Natural killer cell (primary cell): Measurements from ENCODE around the gene KRT39. TPM values are rescaled to one million over a fixed set of nuclear protein-coding genes. Genes with fewer than 3 reads are reported as not detected.

Experiments used
- ATAC-seq, 3 donors: fragments of 150-1000 bp in 2 of 3; fragments of 200-7000 bp in 1 of 3; cut with Tn5 transposase; 1 replicate in 1 of 3; 2 replicates in 2 of 3; pipeline ENCODE4 v1.10.0; 2021; ENCODE audit warnings: mild to moderate bottlenecking in 2 of 3, moderate library complexity in 2 of 3
- DNase-seq, 2 donors: peaks; one replicate each; pipeline versions ENCODE4 v3.0.0 to v3.0.0-alpha.2; 2013 to 2021; ENCODE audit warnings: mixed read lengths in 1 of 2
- H3K27ac ChIP-seq: one replicate; pipeline ENCODE4 v1.5.1; 2013; ENCODE audit warnings: mild to moderate bottlenecking, low read length
- H3K27me3 ChIP-seq: one replicate; pipeline ENCODE4 v1.6.1; 2013; ENCODE audit warnings: low read length; ENCODE audit not compliant: control insufficient read depth, insufficient read depth
- H3K36me3 ChIP-seq: one replicate; pipeline ENCODE4 v1.6.1; 2013; ENCODE audit warnings: low read length; ENCODE audit not compliant: control insufficient read depth, insufficient read depth
- H3K4me1 ChIP-seq: one replicate; pipeline ENCODE4 v1.6.1; 2013; ENCODE audit warnings: low read length; ENCODE audit not compliant: control insufficient read depth, insufficient read depth
- H3K4me3 ChIP-seq: one replicate; pipeline ENCODE4 v1.5.1; 2013; ENCODE audit warnings: low read length
- H3K9me3 ChIP-seq: one replicate; pipeline ENCODE4 v1.6.1; 2013; ENCODE audit warnings: low read length; ENCODE audit not compliant: control insufficient read depth, insufficient read depth
- H3K27ac Mint-ChIP-seq, 2 donors: one replicate each; pipeline ENCODE4 v1.8.0; 2022; ENCODE audit warnings: mild to moderate bottlenecking in 2 of 2, mixed read lengths in 2 of 2, moderate library complexity in 1 of 2
- H3K27me3 Mint-ChIP-seq, 2 donors: one replicate each; pipeline ENCODE4 v1.8.0; 2022; ENCODE audit warnings: low read depth in 2 of 2, mixed read lengths in 2 of 2
- H3K36me3 Mint-ChIP-seq: one replicate; pipeline ENCODE4 v1.8.0; 2022; ENCODE audit warnings: mixed read lengths
- H3K4me1 Mint-ChIP-seq, 2 donors: one replicate each; pipeline ENCODE4 v1.8.0; 2022; ENCODE audit warnings: mixed read lengths in 2 of 2
- H3K4me3 Mint-ChIP-seq: one replicate; pipeline ENCODE4 v1.8.0; 2022; ENCODE audit warnings: mild to moderate bottlenecking, moderate library complexity, mixed read lengths
- H3K9me3 Mint-ChIP-seq, 2 donors: one replicate each; pipeline ENCODE4 v1.8.0; 2022; ENCODE audit warnings: mixed read lengths in 2 of 2
- WGBS: methylation state at CpG from one replicate; pipeline ENCODE4 v1.1.7; 2013; ENCODE audit warnings: missing lambda C conversion rate; ENCODE audit not compliant: insufficient coverage; 5-methylcytosine and 5-hydroxymethylcytosine counted together
- intact Hi-C: fragments of 100-400 bp; cut with micrococcal nuclease; formaldehyde crosslinking; loops from one replicate; pipeline ENCODE4 v1.14.2; 2022
- total RNA-seq, 4 donors: library from RNA; stranded (reverse); fragments of 120-200 nt in 1 of 4; gene quantifications; one replicate each; pipeline versions ENCODE4 v1.2.3 to v1.2.4, GENCODE V29; 2013 to 2022
- TF ChIP-seq, protein P1 (sequence below): fragments of 200-600 bp; IDR thresholded peaks from one replicate; pipeline ENCODE4 v1.8.0; 2022; ENCODE audit warnings: antibody characterized with exemption

KRT39 gene
- total RNA-seq, 3 donors from 2014 or later (not counting 1 experiment from before 2014, with no cell fraction given), result not detected

DNA sequence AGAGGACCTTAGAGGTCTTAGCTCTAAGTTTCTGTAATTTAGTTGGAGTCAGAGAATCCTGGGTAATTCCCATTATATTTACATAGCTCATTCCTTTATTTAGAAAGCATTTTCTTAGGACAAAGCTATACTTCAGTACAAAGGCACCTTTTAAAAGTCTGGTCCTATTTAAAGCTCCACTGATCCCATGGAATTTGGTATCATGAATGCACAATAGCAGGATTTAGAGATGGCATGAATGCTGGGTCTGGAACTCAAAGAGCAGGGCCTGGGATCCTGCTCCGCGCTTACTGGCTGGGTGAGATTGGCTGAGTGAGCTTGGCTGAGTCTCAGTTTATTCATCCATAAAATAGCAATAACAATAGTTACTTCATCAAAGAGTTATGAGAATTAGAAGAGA is 34.1 kb downstream of the KRT39 start:
- H3K9me3 Mint-ChIP-seq, result no peaks in the 10 kb centered on the region
- no peaks in the 10 kb centered on the region for H3K36me3 ChIP-seq
- intact Hi-C loops, result no loop called here
- H3K27me3 Mint-ChIP-seq, result peaks cover 7 to 26% of the 10 kb centered on the region in 2 donors
- H3K4me3 Mint-ChIP-seq, result no peak overlapping the region
- TF ChIP-seq, protein P1, sequence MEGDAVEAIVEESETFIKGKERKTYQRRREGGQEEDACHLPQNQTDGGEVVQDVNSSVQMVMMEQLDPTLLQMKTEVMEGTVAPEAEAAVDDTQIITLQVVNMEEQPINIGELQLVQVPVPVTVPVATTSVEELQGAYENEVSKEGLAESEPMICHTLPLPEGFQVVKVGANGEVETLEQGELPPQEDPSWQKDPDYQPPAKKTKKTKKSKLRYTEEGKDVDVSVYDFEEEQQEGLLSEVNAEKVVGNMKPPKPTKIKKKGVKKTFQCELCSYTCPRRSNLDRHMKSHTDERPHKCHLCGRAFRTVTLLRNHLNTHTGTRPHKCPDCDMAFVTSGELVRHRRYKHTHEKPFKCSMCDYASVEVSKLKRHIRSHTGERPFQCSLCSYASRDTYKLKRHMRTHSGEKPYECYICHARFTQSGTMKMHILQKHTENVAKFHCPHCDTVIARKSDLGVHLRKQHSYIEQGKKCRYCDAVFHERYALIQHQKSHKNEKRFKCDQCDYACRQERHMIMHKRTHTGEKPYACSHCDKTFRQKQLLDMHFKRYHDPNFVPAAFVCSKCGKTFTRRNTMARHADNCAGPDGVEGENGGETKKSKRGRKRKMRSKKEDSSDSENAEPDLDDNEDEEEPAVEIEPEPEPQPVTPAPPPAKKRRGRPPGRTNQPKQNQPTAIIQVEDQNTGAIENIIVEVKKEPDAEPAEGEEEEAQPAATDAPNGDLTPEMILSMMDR, result no peak
- WGBS, result no CpG with 5 or more reads among the region's 2 CpGs
- no peak overlapping the region for H3K4me3 ChIP-seq
- no peaks in the 10 kb centered on the region for H3K4me1 Mint-ChIP-seq
- H3K27ac Mint-ChIP-seq, result no peak overlapping the region
- DNase-seq (no peak), ATAC-seq (no peak)
- H3K27me3 ChIP-seq, result no peaks in the 10 kb centered on the region
- no peaks in the 10 kb centered on the region for H3K9me3 ChIP-seq
- H3K36me3 Mint-ChIP-seq, result no peaks in the 10 kb centered on the region
- H3K27ac ChIP-seq, result no peak overlapping the region
- no peaks in the 10 kb centered on the region for H3K4me1 ChIP-seq

DNA sequence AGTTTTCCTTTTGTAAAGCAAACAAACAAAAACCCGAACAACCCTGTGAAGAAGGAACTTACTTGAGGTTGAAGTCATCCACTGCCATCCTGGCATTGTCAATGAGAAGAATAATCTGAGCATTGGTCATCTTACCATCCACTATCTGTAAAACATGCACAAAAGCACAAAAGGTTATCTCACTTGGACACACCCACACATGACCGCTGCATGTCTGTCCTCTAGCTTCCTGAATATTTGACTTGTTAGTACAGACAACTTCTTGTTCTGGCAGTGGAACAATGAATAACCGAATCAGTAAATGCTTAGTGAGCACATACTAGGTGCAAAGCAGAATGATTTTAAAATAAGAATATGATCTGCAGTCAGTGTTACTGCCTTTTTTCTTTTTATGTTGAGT is 35.4 kb downstream of the KRT39 start:
- 84% methylated on average over 3 of the region's 3 CpGs for WGBS
- Histone ChIP-seq H3K9me3 (no peaks in the 10 kb centered on the region), H3K36me3 (no peaks in the 10 kb centered on the region), H3K27me3 (no peaks in the 10 kb centered on the region), H3K4me1 (no peaks in the 10 kb centered on the region), H3K27ac (no peak overlapping the region), H3K4me3 (no peak overlapping the region)
- Mint-ChIP-seq H3K27ac (no peak overlapping the region), H3K36me3 (no peaks in the 10 kb centered on the region), H3K9me3 (no peaks in the 10 kb centered on the region), H3K4me1 (no peaks in the 10 kb centered on the region), H3K27me3 (peaks cover 15 to 39% of the 10 kb centered on the region in 2 donors), H3K4me3 (no peak overlapping the region)
- DNase-seq (no peak), ATAC-seq (no peak)
- intact Hi-C loops, result no loop called here
- TF ChIP-seq, protein P1, result no peak

DNA sequence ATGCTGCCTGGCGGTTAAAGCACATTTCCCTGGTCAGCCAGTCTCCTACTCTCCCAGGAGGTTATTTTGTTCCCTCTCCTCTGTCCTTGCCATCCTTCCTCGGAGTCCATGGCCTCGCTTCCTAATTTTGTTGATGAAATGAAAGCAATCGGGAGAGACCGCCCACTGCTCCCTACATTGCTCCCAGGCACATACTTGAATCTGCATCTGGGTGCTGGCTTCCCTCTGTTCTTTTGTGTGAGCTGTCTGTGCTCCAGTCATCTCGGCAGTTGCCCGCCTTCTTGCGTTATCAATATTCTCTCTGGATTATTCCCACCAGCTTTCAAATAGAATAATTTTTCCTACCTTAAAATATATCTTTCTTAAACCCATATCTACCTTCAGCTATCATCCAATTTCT is 40.4 kb downstream of the KRT39 start:
- no peaks in the 10 kb centered on the region for H3K36me3 ChIP-seq
- H3K9me3 ChIP-seq, result no peaks in the 10 kb centered on the region
- no peaks in the 10 kb centered on the region for H3K36me3 Mint-ChIP-seq
- no peak overlapping the region for H3K27ac Mint-ChIP-seq
- no peaks in the 10 kb centered on the region for H3K4me1 ChIP-seq
- ATAC-seq, result no peak
- peaks cover 26 to 51% of the 10 kb centered on the region in 2 donors for H3K27me3 Mint-ChIP-seq
- H3K9me3 Mint-ChIP-seq, result no peaks in the 10 kb centered on the region
- no peaks in the 10 kb centered on the region for H3K4me1 Mint-ChIP-seq
- DNase-seq, result no peak
- H3K4me3 ChIP-seq, result no peak overlapping the region
- no peak overlapping the region for H3K27ac ChIP-seq
- no peaks in the 10 kb centered on the region for H3K27me3 ChIP-seq
- no peak overlapping the region for H3K4me3 Mint-ChIP-seq
- TF ChIP-seq, protein P1, result no peak
- intact Hi-C loops, result no loop called here
- 89% methylated on average over 8 of the region's 8 CpGs for WGBS

DNA sequence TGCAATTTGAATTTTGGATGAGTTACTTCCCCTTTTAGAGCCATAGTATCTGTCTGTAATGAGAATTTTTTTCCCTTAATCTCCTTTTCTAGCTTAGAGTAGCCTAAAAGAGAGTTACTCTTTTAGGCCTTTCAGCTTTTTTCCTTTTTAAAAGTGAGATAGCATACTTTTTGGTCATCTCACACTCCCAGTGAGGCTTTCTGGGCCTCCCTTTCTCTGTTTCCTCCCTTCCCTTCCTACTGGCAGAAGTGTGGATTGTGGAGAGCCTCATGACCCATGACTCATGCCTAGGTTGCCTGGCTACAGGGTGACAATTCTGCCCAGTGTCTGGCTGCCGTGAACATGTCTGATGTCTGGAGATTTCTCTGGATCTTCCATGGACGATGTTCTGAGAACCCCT is 44.5 kb downstream of the KRT39 start:
- no peaks in the 10 kb centered on the region for H3K4me1 ChIP-seq
- no peak overlapping the region for H3K4me3 Mint-ChIP-seq
- no peaks in the 10 kb centered on the region for H3K36me3 ChIP-seq
- H3K36me3 Mint-ChIP-seq, result no peaks in the 10 kb centered on the region
- no peak overlapping the region for H3K4me3 ChIP-seq
- no peaks in the 10 kb centered on the region for H3K9me3 Mint-ChIP-seq
- intact Hi-C loops, result no loop called here
- H3K27me3 Mint-ChIP-seq, result peaks cover 23 to 46% of the 10 kb centered on the region in 2 donors
- DNase-seq (no peak), ATAC-seq (no peak)
- H3K9me3 ChIP-seq, result no peaks in the 10 kb centered on the region
- H3K27ac ChIP-seq, result no peak overlapping the region
- no peak overlapping the region for H3K27ac Mint-ChIP-seq
- 79% methylated on average over 2 of the region's 2 CpGs for WGBS
- no peaks in the 10 kb centered on the region for H3K4me1 Mint-ChIP-seq
- TF ChIP-seq, protein P1, result no peak
- peaks cover 2% of the 10 kb centered on the region for H3K27me3 ChIP-seq
